NCI-H2196 treated with DMSO at 0.1 percent for 48 hours (cell line): ENCODE measurements around the gene KDF1.
A peak's percentile ranks its signal among the peaks of the same experiment; 100 is the strongest.

Experiments
- DNase-seq: peaks from one replicate; lab custom pipeline; 2025; ENCODE audit not compliant: unreplicated experiment; lab: John Stamatoyannopoulos, UW

Gene KDF1, protein sequence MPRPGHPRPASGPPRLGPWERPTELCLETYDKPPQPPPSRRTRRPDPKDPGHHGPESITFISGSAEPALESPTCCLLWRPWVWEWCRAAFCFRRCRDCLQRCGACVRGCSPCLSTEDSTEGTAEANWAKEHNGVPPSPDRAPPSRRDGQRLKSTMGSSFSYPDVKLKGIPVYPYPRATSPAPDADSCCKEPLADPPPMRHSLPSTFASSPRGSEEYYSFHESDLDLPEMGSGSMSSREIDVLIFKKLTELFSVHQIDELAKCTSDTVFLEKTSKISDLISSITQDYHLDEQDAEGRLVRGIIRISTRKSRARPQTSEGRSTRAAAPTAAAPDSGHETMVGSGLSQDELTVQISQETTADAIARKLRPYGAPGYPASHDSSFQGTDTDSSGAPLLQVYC

GRCh38 chr1:26959722-26960624 lies at the start of gene KDF1:
Gene KDF1, minus strand, starts transcription at chr1:26960468. Its CDS starts 8,088 bp downstream, at chr1:26952380.
- DNase-seq = peak; percentile 66

DNA sequence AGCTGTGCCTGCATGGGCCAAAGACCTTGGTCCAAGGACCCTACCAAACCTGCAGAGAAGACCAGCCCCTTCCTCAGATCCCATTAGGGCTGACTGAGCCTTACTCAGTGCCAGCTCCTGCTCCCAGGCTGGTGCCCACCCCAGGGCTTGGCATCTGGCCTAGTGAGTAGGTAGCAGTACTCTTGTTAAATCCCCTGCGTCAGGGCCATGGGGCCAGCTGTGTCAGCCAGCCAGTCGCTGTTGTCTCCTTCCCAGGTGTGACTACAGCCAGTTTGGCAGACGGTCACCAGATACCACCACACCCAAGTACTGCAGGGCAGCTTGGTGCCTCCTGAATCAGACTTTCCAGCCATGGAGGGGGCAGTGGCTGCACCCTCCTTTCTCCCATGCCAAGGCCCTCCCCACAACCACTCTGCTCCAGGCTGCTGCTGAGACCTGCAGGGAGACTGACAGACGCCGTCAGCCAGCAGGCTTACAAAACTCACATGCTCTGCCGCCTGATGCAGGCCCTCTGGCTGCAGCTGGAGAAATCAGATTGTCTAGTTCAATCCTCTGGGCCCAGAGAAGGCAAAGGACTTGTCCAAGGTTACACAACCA lies 49.4 kb upstream of the KDF1 start:
- peak; percentile 54 for DNase-seq

GRCh38 chr1:27007909-27008582 lies 47.8 kb upstream of the KDF1 start:
- DNase-seq = no peak

DNA sequence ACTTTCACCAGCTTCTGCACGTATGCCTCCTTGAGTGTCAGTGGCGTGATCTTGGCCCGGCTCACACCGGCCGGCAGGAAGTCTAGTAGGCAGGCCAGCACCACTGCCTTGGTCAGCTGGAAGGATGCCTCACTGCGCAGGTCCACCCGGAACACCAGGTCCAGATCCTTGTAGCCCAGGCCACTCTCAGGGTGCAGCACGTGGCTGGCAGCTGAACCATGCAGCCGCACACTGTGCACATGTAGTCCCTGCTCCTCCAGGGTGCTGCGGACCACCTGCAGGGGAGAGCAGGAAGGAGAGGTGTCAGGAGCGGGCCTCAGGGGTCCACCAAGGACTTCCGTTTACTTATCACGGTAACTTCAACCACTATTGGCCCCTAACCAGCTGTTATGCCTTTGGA lies 46.4 kb upstream of the KDF1 start:
- DNase-seq = no peak

GRCh38 chr1:27005648-27006496 lies 45.6 kb upstream of the KDF1 start:
- DNase-seq = no peak

DNA sequence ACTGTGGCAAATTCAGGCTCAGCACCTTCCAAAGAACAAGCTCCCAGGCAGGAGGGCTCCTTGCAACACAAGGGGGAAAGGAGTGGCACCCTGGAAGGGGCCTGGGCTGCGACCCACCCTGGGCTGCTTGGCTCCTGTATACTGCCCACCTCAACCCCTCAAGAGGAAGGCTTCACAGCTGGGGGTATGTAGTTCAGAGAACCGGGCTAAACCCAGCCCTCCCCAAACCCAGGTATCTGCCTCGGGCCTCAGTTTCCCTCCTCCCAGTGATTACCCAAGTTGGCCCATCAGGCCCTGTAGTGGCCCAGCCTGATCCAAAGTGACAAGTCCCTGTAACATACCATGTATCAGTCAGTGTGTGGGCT lies 44.9 kb upstream of the KDF1 start:
- DNase-seq = no peak

DNA sequence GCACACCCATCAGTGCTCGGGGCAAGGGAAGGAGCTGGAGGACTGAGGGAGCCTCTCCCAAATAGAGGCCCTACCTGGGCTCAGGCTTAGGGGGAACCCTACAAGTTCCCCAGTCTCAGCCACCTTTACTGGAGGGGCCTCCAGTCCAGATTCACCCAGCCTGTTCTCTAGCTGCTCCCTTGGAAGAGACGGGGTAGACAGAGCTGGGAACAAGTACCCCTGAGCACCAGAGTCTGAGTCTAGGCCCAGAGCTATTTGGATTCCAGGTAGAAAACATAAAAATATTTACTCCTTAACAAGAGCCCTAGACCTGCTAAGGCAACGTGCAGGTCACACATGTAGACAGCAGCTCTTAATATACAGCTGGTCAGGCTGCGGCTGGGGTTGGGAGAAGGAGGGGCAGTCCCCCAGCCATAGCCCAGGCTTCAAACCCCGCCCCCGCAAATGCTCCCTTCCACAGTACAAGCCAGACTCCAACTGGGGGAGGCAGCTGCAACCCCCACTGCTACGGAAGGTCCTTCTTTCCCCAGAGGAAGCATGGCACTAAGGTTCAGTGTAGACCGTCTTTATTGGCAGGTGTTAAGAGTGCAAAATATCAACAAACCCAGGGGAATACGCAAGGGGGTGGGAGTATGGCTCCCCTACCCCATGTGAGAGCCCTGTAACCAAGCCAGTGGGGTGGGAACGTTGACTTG lies 44.4 kb upstream of the KDF1 start:
- DNase-seq = no peak

- DNase-seq = no peak
Measured at GRCh38 chr1:27003745-27004470, 43.6 kb upstream of the KDF1 start.

DNA sequence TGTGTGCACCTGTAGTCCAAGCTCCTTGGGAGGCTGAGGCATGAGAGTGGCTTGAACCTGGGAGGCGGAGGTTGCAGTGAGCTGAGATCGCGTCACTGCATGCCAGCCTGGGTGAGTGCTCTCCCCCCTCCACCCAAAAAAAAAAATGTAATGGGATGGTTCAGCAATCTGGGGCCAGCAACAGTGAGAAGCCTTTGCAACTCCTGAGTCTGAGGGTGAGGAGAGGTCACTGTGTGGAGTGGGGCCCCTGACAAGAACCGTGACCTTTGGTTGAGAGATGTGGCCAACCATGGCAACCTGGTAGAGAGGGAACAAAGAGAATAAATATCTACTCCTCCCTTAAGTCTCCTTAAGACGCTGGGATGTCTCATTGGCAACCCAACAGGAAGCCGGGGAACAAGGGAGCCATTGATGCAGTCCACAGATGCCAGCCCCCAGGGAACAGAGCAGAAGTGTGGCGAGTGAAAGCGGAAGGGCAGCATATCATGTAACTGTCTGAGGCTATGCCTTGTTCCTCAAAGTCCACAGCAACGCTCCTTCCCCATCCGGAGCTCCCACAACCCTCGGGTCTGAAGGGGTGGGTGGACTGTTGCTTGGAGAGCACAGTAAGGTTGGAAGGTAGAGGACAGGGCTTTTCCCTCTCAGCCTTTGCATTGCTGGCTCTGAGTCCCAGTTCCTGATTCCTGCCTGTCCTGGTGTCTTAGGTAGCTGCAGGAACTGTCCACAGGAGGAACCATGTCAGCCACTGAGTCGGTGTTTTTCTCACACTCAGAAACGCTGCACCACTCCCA lies 41.5 kb upstream of the KDF1 start:
- no peak for DNase-seq

- no peak for DNase-seq
Measured at GRCh38 chr1:27000817-27001460, 40.7 kb upstream of the KDF1 start.

GRCh38 chr1:27000090-27000816 lies 40.0 kb upstream of the KDF1 start:
- no peak for DNase-seq

DNA sequence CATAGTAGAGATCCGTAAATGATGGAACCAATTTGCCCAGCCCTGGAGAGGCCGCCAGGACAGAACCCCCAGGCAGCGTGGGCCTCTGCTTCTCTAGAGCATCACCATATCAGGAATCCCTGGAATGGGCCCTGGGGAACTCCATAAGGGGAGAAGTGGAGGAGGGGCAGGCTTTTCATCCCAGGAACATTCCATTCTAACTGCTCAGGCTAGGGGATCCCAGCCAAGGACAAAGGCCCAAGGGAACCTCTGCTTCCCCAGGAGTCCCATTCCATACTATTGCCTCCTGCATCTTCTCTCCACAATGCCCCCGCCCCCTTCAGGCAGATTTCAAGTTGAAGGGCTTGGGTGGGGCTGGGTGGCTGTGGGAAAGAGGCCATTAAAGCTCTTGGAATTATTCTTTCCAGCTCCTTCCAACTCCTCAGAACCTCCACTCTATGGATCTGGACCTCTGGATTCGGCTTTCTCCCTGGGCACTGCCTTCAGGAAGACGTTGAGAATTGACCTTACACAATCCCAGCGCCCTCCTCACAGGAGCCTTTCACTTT lies 39.2 kb upstream of the KDF1 start:
- DNase-seq = no peak

DNA sequence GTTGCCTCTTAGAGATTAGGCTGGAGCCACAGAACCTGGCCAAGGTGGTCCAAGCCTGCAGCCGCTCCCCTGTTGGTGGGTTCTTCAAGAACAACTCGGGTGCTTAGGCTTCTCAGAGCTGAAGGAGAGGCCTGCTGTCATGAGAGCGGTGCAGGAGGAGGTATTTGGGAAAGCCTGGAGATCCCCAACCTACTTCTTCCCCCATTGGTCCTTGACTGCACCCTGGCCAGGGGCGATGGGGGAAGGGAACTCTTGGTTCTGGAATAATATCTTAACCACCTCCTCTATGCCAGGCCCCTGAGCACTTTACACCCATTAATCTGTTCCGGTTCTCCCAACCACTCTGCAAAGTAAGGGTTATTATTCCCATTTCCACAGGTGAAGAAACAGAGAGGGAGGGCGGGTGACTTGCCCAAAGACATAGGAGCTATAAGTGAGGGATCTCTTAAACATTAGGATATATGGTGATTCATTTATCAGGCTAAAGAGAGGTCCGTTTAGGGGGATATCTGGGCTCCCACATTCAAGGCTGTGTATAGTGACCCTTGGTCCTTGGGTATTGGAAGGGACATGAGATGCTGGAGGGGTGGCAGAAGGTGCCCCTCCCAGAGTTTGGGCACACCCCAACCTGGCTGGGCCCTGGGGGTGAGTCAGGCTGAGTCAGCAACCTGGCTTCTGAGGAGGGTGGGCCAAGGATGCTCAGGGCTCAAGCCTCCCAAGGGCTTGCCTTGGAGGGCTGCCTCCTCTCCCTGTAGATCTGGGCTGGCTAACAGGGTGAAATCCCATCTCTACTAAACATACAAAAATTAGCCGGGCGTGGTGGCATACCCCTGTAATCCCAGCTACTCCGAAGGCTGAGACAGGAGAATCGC lies 38.4 kb upstream of the KDF1 start:
- no peak for DNase-seq

DNA sequence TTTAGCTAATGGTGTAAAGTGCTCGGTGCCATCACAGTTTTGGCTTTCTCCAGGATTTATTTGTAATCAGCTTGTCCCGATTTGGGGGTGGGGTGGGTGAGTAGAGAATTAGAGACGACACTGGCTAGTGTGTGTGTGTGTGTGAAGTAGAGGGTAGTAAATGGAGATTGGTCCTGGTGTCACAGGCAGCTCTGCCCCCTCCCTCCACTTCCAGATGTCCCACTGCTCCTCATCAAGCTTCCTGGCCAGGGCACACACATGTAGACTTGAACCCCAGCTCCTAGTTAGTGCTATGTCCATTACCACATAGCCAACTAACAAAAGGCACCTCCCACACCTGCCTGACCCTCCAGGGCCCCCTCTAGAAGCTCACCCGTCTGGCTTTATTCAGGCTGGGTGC lies 36.4 kb upstream of the KDF1 start:
- no peak for DNase-seq

GRCh38 chr1:26996024-26996423 lies 35.8 kb upstream of the KDF1 start:
- DNase-seq = no peak
